DMS153 treated with DMSO at 0.1 percent for 48 hours (cell line): ENCODE measurements around the gene JMJD1C.
"Not testable (repeated sequence)": the region's sequence is repeated elsewhere in the genome, so short reads cannot be mapped to it uniquely, and the experiment has no call there.

Experiments used
- DNase-seq: peaks from one replicate; lab custom pipeline; 2025; ENCODE audit not compliant: unreplicated experiment; lab: John Stamatoyannopoulos, UW

JMJD1C gene, protein sequence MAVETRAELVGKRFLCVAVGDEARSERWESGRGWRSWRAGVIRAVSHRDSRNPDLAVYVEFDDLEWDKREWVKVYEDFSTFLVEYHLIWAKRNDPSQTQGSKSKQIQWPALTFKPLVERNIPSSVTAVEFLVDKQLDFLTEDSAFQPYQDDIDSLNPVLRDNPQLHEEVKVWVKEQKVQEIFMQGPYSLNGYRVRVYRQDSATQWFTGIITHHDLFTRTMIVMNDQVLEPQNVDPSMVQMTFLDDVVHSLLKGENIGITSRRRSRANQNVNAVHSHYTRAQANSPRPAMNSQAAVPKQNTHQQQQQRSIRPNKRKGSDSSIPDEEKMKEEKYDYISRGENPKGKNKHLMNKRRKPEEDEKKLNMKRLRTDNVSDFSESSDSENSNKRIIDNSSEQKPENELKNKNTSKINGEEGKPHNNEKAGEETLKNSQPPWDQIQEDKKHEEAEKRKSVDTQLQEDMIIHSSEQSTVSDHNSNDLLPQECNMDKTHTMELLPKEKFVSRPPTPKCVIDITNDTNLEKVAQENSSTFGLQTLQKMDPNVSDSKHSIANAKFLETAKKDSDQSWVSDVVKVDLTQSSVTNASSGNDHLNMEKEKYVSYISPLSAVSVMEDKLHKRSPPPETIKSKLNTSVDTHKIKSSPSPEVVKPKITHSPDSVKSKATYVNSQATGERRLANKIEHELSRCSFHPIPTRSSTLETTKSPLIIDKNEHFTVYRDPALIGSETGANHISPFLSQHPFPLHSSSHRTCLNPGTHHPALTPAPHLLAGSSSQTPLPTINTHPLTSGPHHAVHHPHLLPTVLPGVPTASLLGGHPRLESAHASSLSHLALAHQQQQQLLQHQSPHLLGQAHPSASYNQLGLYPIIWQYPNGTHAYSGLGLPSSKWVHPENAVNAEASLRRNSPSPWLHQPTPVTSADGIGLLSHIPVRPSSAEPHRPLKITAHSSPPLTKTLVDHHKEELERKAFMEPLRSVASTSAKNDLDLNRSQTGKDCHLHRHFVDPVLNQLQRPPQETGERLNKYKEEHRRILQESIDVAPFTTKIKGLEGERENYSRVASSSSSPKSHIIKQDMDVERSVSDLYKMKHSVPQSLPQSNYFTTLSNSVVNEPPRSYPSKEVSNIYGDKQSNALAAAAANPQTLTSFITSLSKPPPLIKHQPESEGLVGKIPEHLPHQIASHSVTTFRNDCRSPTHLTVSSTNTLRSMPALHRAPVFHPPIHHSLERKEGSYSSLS (N-terminal part only)

DNA sequence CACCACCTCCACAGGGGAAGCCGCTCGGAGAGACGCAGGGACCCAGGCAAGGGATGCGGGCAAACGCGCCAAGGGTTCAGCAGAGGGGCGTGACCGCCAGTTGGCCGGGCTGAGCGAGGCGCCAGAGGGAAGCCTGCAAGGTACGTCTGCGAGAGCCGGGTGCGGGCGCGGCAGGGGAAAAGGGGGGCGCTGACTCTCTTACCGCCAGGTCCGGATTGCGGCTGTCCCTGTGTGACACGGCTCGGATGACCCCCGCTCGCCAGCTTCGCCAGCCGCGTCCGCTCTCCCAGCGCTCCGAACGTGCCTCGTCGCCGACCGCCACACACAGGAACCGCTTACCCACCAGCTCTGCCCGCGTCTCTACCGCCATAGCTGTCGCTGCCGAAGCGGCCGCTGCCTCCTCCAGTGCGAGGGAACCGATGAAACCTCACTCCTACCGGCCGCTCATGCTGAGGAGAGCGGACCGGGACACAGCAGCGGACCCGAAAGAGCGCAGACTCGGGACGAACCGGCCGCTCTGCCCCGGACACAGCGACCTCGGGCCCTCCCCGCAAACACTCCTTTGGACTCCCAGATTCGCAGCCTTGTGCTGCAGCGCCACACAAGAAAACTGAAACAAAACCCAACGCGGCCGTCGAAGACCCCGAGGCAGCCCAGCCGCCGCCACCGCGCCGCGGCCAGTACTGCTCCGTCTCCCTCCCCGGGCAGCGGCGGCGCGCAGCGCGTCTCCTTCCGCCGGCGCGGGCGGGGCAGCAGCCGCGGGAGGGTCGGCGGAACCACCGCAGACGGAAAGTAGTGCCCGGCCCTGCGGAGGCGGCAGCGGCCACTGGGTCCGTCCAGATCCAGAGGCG is at the start of gene JMJD1C:
Gene JMJD1C, minus strand, starts transcription at position 685 of the 851 bp plus-strand sequence. Its CDS starts 315 bp downstream, at position 370.
- peak; percentile 75 for DNase-seq

DNA sequence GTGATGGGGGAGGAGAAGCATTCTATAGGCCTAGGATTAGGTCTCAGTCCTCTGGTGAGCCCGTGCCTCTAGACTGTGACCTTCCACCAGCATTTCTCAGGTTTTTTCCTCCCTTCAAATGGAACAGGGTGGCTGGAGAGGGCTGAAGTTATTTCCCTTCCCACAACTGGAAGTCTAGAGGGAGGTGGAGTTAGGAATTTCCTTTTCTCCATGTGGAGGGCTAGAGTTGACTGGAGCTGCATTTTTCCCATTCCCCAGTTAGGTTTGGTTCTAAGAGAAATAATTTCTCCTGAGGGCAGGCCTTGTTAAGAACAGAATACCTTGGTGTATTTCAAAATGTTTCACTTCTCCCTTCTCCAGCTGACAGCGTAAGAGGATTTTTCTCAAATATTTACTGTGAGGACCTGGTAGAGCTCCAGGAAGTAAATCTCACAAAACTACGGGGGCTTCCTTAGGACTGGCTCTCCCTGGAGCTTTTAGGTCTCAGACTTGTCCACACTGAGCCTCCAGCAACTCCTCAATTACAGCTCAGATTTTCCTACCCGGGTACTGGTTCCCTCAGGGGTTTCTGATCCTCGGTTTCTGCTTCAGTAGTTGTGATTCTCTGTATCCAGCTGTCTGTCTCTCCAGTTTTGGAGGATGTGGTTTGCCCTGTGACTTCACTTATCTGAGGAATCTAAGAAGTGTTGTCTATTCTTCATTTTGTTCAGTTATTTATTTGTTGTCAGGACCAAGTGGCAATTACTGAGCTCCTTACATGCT is 49.4 kb upstream of the JMJD1C start:
- DNase-seq = no peak

DNA sequence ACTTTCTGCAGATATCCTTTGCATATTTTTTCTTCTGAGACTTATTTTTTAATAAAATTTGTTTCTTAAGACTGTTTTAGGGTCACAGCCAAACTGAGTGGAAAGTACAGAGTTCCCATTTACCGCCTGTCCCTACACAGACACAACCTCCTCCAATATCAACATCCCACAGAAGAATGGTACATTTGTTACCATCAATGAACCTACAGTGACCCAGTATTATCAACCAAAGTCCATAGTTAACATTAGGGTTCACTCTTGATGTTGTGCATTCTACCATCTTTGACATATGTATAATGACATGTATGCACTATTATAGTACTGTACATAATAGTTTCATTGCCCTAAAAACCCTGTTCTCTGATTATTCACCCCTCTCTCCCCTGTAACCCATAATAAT is 40.8 kb upstream of the JMJD1C start:
- DNase-seq = no peak

DNA sequence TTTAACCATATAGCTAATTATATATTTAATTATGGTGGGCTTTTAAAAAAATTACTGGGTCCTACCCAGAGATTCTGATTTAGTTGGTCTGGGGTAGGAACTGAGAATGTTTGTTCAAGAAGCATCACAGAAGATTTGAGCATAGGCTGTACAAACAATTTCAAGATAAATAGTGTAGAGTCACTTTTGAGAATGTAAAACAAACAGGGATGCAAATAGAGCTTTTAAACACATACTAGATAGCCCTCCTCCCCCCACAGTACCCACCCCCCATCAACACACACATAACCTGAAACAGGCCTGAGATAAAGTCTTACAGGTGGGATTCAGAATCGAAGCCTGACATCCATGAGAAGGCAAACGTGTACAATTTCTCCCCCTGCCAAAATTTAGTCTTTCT is 39.8 kb upstream of the JMJD1C start:
- no peak for DNase-seq

DNA sequence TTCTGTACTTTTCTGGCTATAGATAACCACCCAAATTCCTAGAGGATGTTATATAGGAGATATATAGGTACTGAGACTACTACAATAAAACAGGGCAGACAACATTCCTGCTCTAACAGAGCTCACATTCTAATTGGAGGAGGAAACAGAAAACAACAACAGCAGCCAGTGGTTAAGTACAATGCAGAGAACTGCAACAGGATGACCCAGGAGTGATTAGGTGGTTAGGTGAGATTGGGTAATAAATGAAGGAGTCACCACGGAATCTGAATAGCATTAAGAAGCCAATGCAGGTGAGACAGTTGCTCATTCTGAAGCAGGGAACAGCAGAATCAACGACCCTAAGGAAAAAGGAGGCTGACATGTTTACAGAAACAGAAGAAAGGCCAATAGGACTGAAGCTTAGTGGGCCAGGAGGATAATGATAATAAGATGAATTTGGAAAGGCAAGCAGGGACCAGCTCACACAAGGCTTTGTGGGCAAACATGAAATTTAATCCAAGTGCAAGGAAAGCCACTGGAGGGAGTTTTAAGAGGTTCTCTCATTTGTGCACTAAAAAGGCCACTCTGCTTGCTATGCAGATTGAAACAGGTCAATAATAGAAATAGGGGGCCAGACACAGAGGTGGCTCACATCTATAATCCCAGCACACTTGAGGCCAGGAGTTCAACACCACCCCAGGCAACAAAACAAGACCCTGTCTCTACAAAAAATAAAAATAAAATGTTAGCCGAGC is 38.5 kb upstream of the JMJD1C start:
- peak; percentile 14 for DNase-seq

DNA sequence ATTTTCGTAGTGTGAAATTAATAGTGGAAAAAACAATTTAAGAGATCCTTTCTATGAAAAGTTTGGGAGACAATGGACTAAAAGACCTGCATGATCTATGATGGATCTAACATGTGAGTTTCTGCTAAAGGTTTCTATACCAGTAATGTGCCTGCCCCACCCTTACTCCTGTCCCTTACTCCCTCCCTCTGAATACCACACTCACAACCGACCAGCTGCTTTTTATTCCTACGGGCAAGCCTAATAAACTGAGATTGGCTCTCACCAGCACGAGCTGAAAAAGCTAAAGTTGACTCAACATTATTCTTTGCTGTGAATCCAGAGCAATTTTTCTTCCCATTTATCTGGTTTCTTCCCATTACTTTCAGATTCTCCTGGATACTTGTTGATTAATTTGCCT is 37.6 kb upstream of the JMJD1C start:
- DNase-seq = no peak

DNA sequence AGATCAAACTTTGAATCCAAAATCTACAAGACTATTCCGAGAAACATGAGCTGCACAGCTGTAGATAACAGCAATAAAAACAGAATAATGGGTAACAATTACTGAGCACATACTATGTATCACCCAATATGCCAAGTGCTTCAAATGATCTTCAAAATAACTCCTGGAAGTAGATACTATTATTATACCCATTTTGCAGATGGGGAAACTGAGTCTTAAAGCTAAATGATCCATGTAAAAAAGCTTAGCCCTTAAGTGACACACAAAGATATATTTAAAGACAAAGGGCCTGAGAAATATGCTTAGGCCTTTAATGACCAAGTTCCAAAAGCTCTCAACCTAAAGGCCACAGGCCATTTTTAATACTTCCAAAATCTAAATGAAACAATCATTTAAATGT is 37.1 kb upstream of the JMJD1C start:
- DNase-seq = no peak

DNA sequence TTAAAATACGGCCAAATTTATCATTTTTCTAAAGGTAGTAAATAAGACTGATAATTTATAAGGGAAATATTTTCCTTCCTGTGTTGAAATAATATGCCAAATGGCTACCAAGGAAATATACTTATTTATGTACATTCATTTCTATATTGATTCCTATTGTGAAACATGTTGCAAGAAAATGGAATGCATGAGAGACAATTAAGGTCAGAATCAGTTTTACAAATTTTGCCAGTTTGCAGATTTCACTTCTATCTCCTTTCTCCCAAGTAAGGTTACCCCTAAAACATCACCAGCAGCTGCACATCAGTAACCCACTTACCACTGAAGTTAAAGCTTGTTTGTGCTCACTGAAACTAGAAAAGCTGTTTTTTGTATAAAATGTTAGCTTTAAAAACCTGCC is 36.2 kb upstream of the JMJD1C start:
- DNase-seq = no peak

DNA sequence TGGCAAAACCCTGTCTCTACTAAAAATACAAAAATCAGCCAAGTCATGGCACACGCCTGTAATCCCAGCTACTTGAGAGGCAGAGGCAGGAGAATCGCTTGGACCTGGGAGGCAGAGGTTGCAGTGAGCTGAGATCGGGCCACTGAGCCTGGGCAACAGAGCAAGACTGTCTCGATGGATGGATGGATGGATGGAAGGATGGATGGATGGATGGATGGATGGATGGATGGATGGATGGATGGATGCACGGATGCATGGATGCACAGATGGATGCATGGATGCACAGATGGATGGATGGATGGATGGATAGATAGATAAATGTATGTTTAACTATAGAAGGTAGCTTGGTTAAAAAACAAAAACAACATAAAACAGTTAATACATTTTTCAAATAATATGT is 34.8 kb upstream of the JMJD1C start:
- DNase-seq = not testable (repeated sequence)

DNA sequence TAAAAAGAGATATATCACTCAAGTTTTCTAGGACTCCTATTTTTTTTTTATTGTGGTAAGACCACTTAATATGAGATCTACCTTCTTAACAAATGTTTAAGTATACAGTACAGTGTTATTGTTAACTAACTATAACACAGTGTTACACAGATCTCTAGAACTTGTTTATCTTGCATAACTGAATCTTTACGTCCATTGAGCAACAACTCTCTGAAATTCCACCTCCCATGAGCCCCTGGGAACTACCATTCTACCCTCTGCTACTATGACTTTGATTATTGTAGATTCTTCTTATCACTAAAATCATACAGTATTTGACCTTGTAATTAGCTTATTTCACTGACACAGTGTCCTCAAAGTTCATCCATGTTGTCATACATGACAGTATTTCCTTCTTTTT is 32.9 kb upstream of the JMJD1C start:
- no peak for DNase-seq

DNA sequence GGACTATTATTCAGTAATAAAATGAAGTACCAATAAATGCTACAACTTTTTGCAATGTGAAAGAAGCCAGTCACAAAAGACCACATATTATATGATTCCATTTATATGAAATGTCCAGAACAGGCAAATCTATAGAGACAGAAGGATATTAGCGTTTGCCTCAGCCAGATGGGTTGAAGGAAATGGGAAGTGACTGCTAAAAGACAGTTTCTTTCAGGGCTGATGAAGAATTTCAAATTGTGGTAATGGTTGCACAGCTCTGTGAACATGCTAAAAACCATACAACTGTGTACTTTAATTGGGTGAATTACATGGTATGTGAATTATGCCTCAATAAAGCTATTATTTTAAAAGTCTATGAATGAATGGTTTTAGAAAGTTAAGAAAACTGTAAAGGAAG is 31.5 kb upstream of the JMJD1C start:
- DNase-seq = no peak

DNA sequence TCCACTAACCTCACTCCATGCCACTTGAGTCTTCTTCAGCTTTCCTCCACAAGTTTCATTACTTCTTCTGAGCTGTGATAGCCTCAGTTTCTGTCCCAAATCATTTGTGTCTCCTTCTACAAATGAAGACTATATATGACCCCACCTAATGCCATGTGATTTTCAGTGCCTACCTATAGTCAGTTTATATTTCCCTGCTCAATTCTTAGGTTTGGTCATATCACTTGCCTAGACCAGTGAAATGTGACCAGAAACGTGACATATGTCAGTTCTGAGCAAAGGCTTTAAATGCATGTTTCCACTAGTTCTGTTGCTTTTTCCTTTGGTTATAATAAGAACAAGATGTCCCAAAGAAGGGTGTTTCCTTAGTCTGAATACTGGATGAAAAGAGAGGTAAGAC is 30.8 kb upstream of the JMJD1C start:
- no peak for DNase-seq

DNA sequence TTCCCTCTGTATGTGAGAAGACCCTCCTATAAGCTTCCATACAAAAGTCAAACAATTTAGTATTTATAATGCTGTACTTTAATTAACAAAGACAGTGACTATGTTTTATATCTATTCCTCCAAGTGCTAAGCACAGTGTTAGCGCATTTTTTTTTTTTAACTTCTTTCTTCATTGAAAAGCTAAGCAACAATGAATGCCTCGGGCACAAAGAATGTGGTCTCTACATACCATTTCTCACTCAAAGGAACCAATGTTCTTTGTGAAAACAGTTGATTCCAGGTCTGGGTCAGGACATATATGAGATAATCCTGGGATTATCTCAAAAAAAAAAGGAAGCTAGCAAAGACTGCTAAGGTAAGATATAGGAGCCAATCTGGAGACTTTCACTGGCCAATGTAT is 29.2 kb upstream of the JMJD1C start:
- no peak for DNase-seq

DNA sequence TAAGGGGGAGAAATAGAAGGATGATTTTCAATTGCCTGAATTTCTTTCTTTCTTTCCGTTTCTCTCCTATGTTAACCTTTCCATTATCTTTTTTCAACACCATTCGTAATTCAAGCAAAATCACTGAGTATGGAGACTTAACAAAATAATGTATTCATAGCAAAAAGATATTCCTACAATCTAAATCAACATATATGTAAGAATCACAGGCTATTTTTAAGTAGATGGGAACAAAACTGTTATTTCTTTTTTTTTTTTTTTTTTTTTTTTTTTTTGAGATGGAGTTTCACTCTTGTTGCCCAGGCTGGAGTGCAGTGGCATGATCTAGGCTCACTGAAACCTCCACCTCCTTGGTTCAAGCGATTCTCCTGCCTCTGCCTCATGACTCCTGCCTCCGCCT is 27.2 kb upstream of the JMJD1C start:
- no peak for DNase-seq

DNA sequence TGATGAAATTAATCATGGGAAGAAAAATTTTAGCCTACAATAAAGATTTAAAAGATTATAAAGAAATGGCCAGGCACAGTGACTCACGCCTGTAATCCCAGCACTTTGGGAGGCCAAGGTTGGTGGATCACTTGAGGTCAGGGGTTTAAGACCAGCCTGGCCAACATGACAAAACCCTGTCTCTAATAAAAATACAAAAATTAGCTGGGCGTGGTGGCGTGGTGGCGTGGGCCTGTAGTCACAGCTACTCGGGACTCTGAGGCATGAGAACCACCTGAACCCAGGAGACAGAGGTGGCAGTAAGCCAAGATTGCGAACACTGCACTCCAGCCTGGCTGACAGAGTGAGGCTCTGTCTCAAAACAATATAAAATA is 26.5 kb upstream of the JMJD1C start:
- DNase-seq = not testable (repeated sequence)

DNA sequence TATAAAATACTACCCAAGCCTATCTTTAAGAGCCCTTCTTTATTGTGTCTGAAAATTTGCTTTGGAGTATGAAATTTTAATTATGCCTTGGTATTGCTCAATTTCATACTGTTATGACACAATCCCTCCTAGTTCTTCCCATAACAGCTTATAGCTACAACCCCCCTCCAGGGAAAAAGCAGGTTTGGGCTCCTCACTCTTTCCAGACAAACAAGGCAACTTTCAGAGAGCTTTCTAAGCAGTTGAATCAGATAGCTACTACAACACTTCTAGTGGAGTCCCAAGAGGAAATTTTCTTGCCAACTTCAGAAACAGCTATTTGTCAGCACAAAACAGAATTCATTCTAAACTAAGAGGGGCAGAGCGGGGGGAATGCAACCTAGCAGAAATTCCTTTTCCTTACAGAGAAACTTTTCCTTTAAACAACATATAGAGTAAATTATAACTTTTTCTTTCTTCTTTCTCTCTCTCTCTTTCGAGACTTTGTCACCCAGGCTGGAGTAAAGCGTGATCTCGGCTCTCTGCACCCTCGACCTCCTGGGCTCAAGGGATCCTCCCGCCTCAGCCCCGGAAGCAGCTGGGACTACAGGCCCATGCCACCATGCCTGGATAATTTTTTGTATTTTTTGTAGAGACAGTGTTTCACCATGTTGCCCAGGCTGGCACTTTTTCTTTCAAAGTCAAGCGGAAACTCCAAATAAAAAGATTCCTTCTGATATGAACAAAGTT is 26.0 kb upstream of the JMJD1C start:
- no peak for DNase-seq

DNA sequence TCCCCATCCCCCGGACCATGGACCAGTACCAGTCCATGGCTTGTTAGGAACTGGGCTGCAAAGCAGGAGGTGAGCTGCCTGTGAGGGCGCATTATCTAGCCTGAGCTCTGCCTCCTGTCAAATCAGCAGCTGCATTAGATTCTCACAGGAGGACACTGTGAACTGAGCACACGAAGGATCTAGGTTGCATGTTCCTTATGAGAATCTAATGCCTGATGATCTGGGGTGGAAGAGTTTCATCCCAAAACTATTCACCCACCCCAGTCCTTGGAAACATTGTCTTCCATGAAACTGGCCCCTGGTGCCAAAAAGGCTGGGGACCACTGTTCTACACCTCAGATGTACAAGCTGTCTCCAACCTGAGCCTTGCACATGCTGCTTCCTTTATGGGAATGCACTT is 24.1 kb upstream of the JMJD1C start:
- DNase-seq = no peak

DNA sequence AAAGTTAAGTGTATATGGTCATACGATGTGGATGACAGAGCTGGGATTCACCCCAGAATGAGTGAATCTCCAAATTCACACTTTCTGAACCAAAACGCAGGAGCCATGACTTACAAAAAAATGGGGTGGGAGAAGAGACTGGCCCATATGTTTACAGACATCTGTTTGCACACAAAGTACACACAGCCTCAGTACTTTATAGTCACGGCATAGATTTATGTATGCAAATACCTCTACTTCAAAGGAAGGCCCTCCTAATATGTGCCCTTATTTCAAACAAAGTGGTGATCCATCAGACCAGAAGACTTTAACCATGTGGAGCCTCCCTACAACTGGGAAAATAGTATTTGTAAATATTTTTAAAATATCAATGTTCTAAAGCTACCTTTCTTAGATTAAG is 22.2 kb upstream of the JMJD1C start:
- no peak for DNase-seq

DNA sequence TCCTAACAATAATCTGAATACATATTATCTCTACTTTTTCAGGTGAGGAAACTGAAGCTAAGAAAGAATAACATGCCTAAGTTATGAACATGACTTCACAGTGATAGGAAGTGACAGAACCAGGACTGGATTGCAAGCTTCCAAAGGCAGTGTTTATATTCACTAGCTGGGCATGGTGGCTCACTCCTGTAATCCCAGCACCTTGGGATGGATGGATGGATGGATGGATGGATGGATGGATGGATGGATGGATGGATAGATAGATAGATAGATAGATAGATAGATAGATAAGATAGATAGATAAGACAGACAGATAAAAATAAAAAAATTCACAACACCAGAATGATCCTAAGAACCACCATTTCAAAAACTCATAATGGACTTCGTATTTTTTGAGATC is 18.2 kb upstream of the JMJD1C start:
- no peak for DNase-seq
